Suprapubic skin (tissue), 4 donors: ENCODE results near the gene SH3TC1. TPM values are rescaled to one million over a fixed set of nuclear protein-coding genes. Genes with fewer than 3 reads are reported as not detected.

Experiments
- DNase-seq, 2 donors: peaks; one replicate each; pipeline ENCODE4 v3.0.0-alpha.2; 2019; ENCODE audit warnings: low spot score in 2 of 2
- H3K27ac ChIP-seq: fragments of 200-600 bp; sonication (generic); one replicate; pipeline ENCODE4 v1.5.1; 2019
- H3K27me3 ChIP-seq: fragments of 200-600 bp; sonication (generic); one replicate; pipeline ENCODE4 v1.5.1; 2019
- H3K36me3 ChIP-seq: fragments of 200-600 bp; sonication (generic); one replicate; pipeline ENCODE4 v1.5.1; 2019
- H3K4me1 ChIP-seq: fragments of 200-600 bp; sonication (generic); one replicate; pipeline ENCODE4 v1.5.1; 2019
- H3K4me3 ChIP-seq: fragments of 200-600 bp; sonication (generic); one replicate; pipeline ENCODE4 v1.5.1; 2019; ENCODE audit warnings: mild to moderate bottlenecking
- H3K9me3 ChIP-seq: fragments of 200-600 bp; sonication (generic); one replicate; pipeline ENCODE4 v1.5.1; 2019
- CTCF ChIP-seq, 2 donors: fragments of 200-600 bp in 1 of 2; fragments of 450-650 bp in 1 of 2; sonication (generic) in 1 of 2; IDR thresholded peaks; one replicate each; pipeline ENCODE4 v1.5.1; 2016 to 2019; ENCODE audit warnings: antibody characterized with exemption in 2 of 2, mild to moderate bottlenecking in 1 of 2, moderate library complexity in 1 of 2
- EP300 ChIP-seq: sonication (generic); formaldehyde crosslinking; IDR thresholded peaks from one replicate; pipeline ENCODE4 v1.6.1; 2017; ENCODE audit warnings: antibody characterized with exemption
- POLR2A ChIP-seq, 2 donors: fragments of 450-650 bp; IDR thresholded peaks; one replicate each; pipeline ENCODE4 v1.6.1; 2017; ENCODE audit warnings: antibody characterized with exemption in 2 of 2, mild to moderate bottlenecking in 2 of 2, moderate library complexity in 2 of 2
- POLR2AphosphoS5 ChIP-seq, 3 donors: sonication (generic); formaldehyde crosslinking; IDR thresholded peaks; one replicate each; pipeline ENCODE4 v1.6.1; 2017; ENCODE audit warnings: antibody characterized with exemption in 3 of 3
- WGBS: methylation state at CpG from one replicate; pipeline ENCODE4 v1.1.5; 2018; 5-methylcytosine and 5-hydroxymethylcytosine counted together
- total RNA-seq, 4 donors: library from RNA; depleted of rRNA; stranded (reverse); fragments of >200 nt; gene quantifications; one replicate each; pipeline ENCODE4 v1.1.0, GENCODE V29; 2016

Gene SH3TC1
- total RNA-seq, 4 donors from 2014 or later, result 6.3 to 15.1 (median 9.9) TPM

DNA sequence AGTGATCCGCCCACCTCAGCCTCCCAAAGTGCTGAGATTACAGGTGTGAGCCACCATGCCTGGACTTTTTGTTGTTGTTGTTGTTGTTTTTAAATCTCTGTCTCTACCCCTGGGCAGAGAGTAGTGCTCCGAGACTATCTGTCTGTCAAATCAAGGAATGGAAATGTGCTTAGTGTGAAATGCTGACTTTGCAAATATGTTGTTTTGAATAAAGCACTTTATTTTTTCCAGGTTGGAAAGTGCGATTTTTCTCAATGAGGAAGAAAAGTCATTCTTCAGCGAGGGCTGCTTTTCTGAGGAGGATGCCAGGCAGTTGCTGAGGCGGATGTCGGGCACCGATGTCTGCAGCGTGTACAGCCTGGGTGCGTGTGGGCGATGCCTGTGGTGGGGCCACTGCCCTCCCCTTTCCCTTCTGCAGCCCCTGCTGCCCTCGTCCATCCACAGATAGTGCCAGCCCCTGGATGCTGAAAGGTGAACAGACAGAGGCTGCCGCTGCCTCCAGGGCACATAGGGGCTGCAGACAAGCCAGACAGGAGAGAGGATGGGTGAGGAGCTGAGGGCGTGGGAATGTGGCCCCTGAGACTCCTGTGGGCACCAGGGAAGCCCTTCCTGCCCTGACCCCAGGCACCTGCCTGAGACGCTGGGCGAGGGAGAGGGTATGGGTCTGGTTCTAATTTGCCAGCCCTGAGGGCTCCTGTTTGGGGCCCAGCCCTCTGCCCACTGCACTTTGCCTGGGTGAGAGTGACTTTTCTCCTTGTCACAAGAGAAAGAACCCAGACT lies 23.7 kb downstream of the SH3TC1 start:
- TF ChIP-seq POLR2AphosphoS5 (IDR thresholded peaks at IDR 0.05), result no peak
- TF ChIP-seq EP300, result no peak
- TF ChIP-seq CTCF (IDR thresholded peaks at IDR 0.05), result no peak
- no peak for TF ChIP-seq POLR2A (IDR thresholded peaks at IDR 0.05)
- Histone ChIP-seq H3K27ac (no peak overlapping the region), H3K27me3 (no peaks in the 10 kb centered on the region), H3K36me3 (peaks cover 11% of the 10 kb centered on the region), H3K4me3 (no peak overlapping the region), H3K4me1 (peaks cover 17% of the 10 kb centered on the region), H3K9me3 (no peaks in the 10 kb centered on the region)
- 95% methylated on average over 15 of the region's 15 CpGs for WGBS
- no peak for DNase-seq

- 89% methylated on average over 8 of the region's 12 CpGs for WGBS
These were observed 25.3 kb downstream of the SH3TC1 start for GRCh38 chr4:8224267-8224974.

DNA sequence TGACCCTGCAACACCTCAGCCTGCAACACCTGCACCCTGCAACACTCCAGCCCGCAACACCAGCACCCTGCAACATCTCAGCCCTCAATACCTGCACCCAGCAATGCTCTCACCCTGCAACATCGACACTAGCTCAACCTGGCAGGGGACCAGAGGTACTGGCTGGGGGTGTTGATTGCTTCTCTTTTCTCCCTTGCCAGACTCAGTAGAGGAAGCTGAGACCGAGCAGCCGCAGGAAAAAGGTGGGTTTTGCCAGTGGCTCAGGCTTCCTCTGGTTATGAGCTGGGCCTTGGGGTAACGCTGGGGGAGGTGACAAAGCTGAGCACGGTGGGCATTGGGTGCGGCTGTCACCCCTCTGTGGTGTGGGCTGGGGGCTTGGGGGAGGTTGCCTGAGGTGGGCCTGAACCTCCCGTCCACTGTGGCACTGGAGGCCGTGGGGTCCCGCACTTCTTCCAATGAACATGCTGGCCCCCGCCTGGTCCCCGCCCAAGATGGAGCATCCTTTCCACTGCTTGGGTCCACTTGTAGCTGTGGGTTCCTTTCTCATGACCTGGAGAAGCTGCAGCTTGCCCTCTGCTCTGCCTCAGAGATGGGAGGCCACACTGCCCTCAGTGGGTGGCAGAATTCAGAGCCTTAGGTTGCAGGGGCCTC lies 26.0 kb downstream of the SH3TC1 start:
- WGBS, result 62% methylated on average over 6 of the region's 12 CpGs
- no peak for DNase-seq
- Histone ChIP-seq H3K9me3 (no peaks in the 10 kb centered on the region), H3K36me3 (peaks cover 9% of the 10 kb centered on the region), H3K4me1 (peaks cover 32% of the 10 kb centered on the region), H3K4me3 (no peak overlapping the region), H3K27me3 (no peaks in the 10 kb centered on the region), H3K27ac (no peak overlapping the region)
- TF ChIP-seq CTCF (IDR thresholded peaks at IDR 0.05) (no peak), POLR2AphosphoS5 (IDR thresholded peaks at IDR 0.05) (no peak), POLR2A (IDR thresholded peaks at IDR 0.05) (no peak), EP300 (no peak)

More at GRCh38 chr4:8224267-8224974, 25.3 kb downstream of the SH3TC1 start:
- TF ChIP-seq POLR2AphosphoS5 (IDR thresholded peaks at IDR 0.05), result no peak
- TF ChIP-seq EP300, result no peak
- TF ChIP-seq POLR2A (IDR thresholded peaks at IDR 0.05), result no peak
- H3K27ac ChIP-seq, result no peak overlapping the region
- peaks cover 9% of the 10 kb centered on the region for H3K36me3 ChIP-seq
- H3K4me1 ChIP-seq, result peaks cover 32% of the 10 kb centered on the region
- no peaks in the 10 kb centered on the region for H3K9me3 ChIP-seq
- no peak for DNase-seq
- no peaks in the 10 kb centered on the region for H3K27me3 ChIP-seq
- H3K4me3 ChIP-seq, result no peak overlapping the region

DNA sequence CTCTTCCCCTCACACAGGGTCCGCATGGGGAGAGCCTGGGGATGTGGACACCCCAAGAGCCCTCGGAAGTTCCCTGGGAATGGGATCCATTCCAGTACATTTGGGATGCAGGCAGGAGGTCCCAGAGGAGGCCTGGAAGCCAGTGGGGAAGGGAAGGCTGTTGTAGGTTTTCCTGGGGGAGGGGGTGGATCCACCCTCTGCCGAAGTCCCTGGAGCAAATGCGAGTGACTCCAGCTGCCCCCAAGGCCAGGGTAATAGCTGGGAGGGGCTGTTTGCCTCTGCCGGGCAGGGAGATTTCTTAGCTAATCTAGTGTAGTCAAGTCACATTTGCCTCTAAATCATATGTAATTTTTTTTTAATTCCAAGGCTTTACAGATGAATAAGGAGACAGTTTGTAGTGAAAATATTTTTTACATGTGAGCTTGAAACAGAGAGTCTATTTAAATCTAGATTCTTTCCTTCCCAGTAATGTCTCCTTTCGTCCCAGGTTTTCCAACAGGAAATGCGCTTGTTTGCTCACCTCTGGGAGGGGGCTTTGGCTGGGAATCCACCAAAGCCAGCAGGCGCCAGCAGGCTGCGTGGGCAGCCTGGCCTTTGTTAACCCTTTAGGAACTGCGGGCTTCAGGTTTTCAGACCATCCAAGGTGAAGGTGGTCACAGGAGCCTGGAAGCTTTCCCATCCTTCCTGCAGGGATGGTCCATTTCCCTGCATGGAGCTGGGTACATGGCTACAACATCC lies 26.8 kb downstream of the SH3TC1 start:
- H3K27ac ChIP-seq, result no peak overlapping the region
- TF ChIP-seq POLR2AphosphoS5 (IDR thresholded peaks at IDR 0.05) (no peak), EP300 (no peak), CTCF (IDR thresholded peaks at IDR 0.05) (no peak), POLR2A (IDR thresholded peaks at IDR 0.05) (no peak)
- H3K4me3 ChIP-seq, result no peak overlapping the region
- no peaks in the 10 kb centered on the region for H3K9me3 ChIP-seq
- peaks cover 29% of the 10 kb centered on the region for H3K4me1 ChIP-seq
- no peak for DNase-seq
- peaks cover 6% of the 10 kb centered on the region for H3K36me3 ChIP-seq
- 72% methylated on average over 10 of the region's 10 CpGs for WGBS
- H3K27me3 ChIP-seq, result no peaks in the 10 kb centered on the region

GRCh38 chr4:8227201-8227770 lies 28.2 kb downstream of the SH3TC1 start:
- no peak overlapping the region for H3K4me3 ChIP-seq
- H3K36me3 ChIP-seq, result peaks cover 6% of the 10 kb centered on the region
- no peaks in the 10 kb centered on the region for H3K9me3 ChIP-seq
- peaks cover 17% of the 10 kb centered on the region for H3K4me1 ChIP-seq
- no peak overlapping the region for H3K27ac ChIP-seq
- H3K27me3 ChIP-seq, result no peaks in the 10 kb centered on the region
- DNase-seq, result no peak
- 92% methylated on average over 16 of the region's 31 CpGs for WGBS
- TF ChIP-seq EP300, result no peak
- TF ChIP-seq POLR2A (IDR thresholded peaks at IDR 0.05), result no peak
- TF ChIP-seq CTCF (IDR thresholded peaks at IDR 0.05), result no peak
- TF ChIP-seq POLR2AphosphoS5 (IDR thresholded peaks at IDR 0.05), result no peak
